Lower leg skin (tissue), 3 donors: ENCODE measurements around the gene TTC39B.

Experiments
- POLR2A ChIP-seq, 2 donors: fragments of 450-650 bp; IDR thresholded peaks; one replicate each; pipeline ENCODE4 v1.6.1; 2016 to 2017; ENCODE audit warnings: antibody characterized with exemption in 2 of 2, mild to moderate bottlenecking in 1 of 2, moderate library complexity in 1 of 2
- TF ChIP-seq, protein P1 (sequence below), 3 donors: fragments of 450-650 bp; IDR thresholded peaks; one replicate each; pipeline ENCODE4 v1.5.1; 2016; ENCODE audit warnings: antibody characterized with exemption in 3 of 3, mild to moderate bottlenecking in 3 of 3, moderate library complexity in 2 of 3

- no peak for TF ChIP-seq POLR2A (IDR thresholded peaks at IDR 0.05)
- TF ChIP-seq, protein P1, sequence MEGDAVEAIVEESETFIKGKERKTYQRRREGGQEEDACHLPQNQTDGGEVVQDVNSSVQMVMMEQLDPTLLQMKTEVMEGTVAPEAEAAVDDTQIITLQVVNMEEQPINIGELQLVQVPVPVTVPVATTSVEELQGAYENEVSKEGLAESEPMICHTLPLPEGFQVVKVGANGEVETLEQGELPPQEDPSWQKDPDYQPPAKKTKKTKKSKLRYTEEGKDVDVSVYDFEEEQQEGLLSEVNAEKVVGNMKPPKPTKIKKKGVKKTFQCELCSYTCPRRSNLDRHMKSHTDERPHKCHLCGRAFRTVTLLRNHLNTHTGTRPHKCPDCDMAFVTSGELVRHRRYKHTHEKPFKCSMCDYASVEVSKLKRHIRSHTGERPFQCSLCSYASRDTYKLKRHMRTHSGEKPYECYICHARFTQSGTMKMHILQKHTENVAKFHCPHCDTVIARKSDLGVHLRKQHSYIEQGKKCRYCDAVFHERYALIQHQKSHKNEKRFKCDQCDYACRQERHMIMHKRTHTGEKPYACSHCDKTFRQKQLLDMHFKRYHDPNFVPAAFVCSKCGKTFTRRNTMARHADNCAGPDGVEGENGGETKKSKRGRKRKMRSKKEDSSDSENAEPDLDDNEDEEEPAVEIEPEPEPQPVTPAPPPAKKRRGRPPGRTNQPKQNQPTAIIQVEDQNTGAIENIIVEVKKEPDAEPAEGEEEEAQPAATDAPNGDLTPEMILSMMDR (IDR thresholded peaks at IDR 0.05) = no peak
These were observed 26.4 kb downstream of the TTC39B start for GRCh38 chr9:15280647-15281046.
